ENCODE measurements around the gene MIA3.
A peak's percentile ranks its signal among the peaks of the same experiment; 100 is the strongest.
"Not testable (repeated sequence)": the region's sequence is repeated elsewhere in the genome, so short reads cannot be mapped to it uniquely, and the experiment has no call there.

The MIA3 gene

GRCh38 chr1:222643938-222644635 lies 26.2 kb downstream of the MIA3 start:
- Histone ChIP-seq H3K27me3 (ENCODE audit: control insufficient read depth, insufficient read depth, low read length) (no peaks in the 10 kb centered on the region), H3K9ac (ENCODE audit: low read length) (peak overlapping the region; percentile 89), H3K4me1 (ENCODE audit: control insufficient read depth, low read depth, low read length) (no peaks in the 10 kb centered on the region), H3K4me3 (ENCODE audit: low read length) (peak overlapping the region; percentile 95), H3K36me3 (ENCODE audit: control insufficient read depth, low read depth, low read length) (peaks cover 22% of the 10 kb centered on the region), H3K9me3 (ENCODE audit: control insufficient read depth, low read depth, low read length) (no peaks in the 10 kb centered on the region), H3K27ac (ENCODE audit: low read length) (peak overlapping the region; percentile 78)

- no peaks in the 10 kb centered on the region for H3K4me1 ChIP-seq (ENCODE audit: control insufficient read depth, low read depth, low read length)
- H3K9ac ChIP-seq (ENCODE audit: low read length), result peak overlapping the region; percentile 89
- no peaks in the 10 kb centered on the region for H3K27me3 ChIP-seq (ENCODE audit: control insufficient read depth, insufficient read depth, low read length)
- H3K27ac ChIP-seq (ENCODE audit: low read length), result no peak overlapping the region
- H3K4me3 ChIP-seq (ENCODE audit: low read length), result peak overlapping the region; percentile 95
- peaks cover 19% of the 10 kb centered on the region for H3K36me3 ChIP-seq (ENCODE audit: control insufficient read depth, low read depth, low read length)
- H3K9me3 ChIP-seq (ENCODE audit: control insufficient read depth, low read depth, low read length), result no peaks in the 10 kb centered on the region
These were observed 26.7 kb downstream of the MIA3 start for GRCh38 chr1:222644636-222644980.

GRCh38 chr1:222652676-222653075 lies 34.8 kb downstream of the MIA3 start:
- H3K9ac ChIP-seq (ENCODE audit: low read length), result no peak overlapping the region
- H3K4me3 ChIP-seq (ENCODE audit: low read length), result no peak overlapping the region
- peaks cover 75% of the 10 kb centered on the region for H3K36me3 ChIP-seq (ENCODE audit: control insufficient read depth, low read depth, low read length)
- no peaks in the 10 kb centered on the region for H3K27me3 ChIP-seq (ENCODE audit: control insufficient read depth, insufficient read depth, low read length)
- H3K9me3 ChIP-seq (ENCODE audit: control insufficient read depth, low read depth, low read length), result no peaks in the 10 kb centered on the region
- H3K4me1 ChIP-seq (ENCODE audit: control insufficient read depth, low read depth, low read length), result no peaks in the 10 kb centered on the region
- H3K27ac ChIP-seq (ENCODE audit: low read length), result no peak overlapping the region

GRCh38 chr1:222653178-222653827 lies 35.4 kb downstream of the MIA3 start:
- H3K27me3 ChIP-seq (ENCODE audit: control insufficient read depth, insufficient read depth, low read length), result no peaks in the 10 kb centered on the region
- H3K4me3 ChIP-seq (ENCODE audit: low read length), result no peak overlapping the region
- peaks cover 82% of the 10 kb centered on the region for H3K36me3 ChIP-seq (ENCODE audit: control insufficient read depth, low read depth, low read length)
- no peaks in the 10 kb centered on the region for H3K4me1 ChIP-seq (ENCODE audit: control insufficient read depth, low read depth, low read length)
- H3K27ac ChIP-seq (ENCODE audit: low read length), result no peak overlapping the region
- no peak overlapping the region for H3K9ac ChIP-seq (ENCODE audit: low read length)
- H3K9me3 ChIP-seq (ENCODE audit: control insufficient read depth, low read depth, low read length), result no peaks in the 10 kb centered on the region

- Histone ChIP-seq H3K4me3 (ENCODE audit: low read length) (no peak overlapping the region), H3K4me1 (ENCODE audit: control insufficient read depth, low read depth, low read length) (no peaks in the 10 kb centered on the region), H3K27ac (ENCODE audit: low read length) (no peak overlapping the region), H3K9me3 (ENCODE audit: control insufficient read depth, low read depth, low read length) (no peaks in the 10 kb centered on the region), H3K27me3 (ENCODE audit: control insufficient read depth, insufficient read depth, low read length) (no peaks in the 10 kb centered on the region), H3K36me3 (ENCODE audit: control insufficient read depth, low read depth, low read length) (peaks cover 93% of the 10 kb centered on the region), H3K9ac (ENCODE audit: low read length) (no peak overlapping the region)
These were observed 37.0 kb downstream of the MIA3 start for GRCh38 chr1:222654849-222655248.

- no peaks in the 10 kb centered on the region for H3K9me3 ChIP-seq (ENCODE audit: control insufficient read depth, low read depth, low read length)
- H3K4me1 ChIP-seq (ENCODE audit: control insufficient read depth, low read depth, low read length), result no peaks in the 10 kb centered on the region
- no peak overlapping the region for H3K27ac ChIP-seq (ENCODE audit: low read length)
- H3K4me3 ChIP-seq (ENCODE audit: low read length), result no peak overlapping the region
- no peak overlapping the region for H3K9ac ChIP-seq (ENCODE audit: low read length)
- H3K36me3 ChIP-seq (ENCODE audit: control insufficient read depth, low read depth, low read length), result peaks cover 95% of the 10 kb centered on the region
- H3K27me3 ChIP-seq (ENCODE audit: control insufficient read depth, insufficient read depth, low read length), result no peaks in the 10 kb centered on the region
These were observed 38.7 kb downstream of the MIA3 start for GRCh38 chr1:222656391-222657155.

GRCh38 chr1:222657899-222658298 lies 40.0 kb downstream of the MIA3 start:
- no peaks in the 10 kb centered on the region for H3K4me1 ChIP-seq (ENCODE audit: control insufficient read depth, low read depth, low read length)
- no peak overlapping the region for H3K4me3 ChIP-seq (ENCODE audit: low read length)
- no peaks in the 10 kb centered on the region for H3K27me3 ChIP-seq (ENCODE audit: control insufficient read depth, insufficient read depth, low read length)
- H3K27ac ChIP-seq (ENCODE audit: low read length), result no peak overlapping the region
- H3K36me3 ChIP-seq (ENCODE audit: control insufficient read depth, low read depth, low read length), result peaks cover 95% of the 10 kb centered on the region
- no peaks in the 10 kb centered on the region for H3K9me3 ChIP-seq (ENCODE audit: control insufficient read depth, low read depth, low read length)
- no peak overlapping the region for H3K9ac ChIP-seq (ENCODE audit: low read length)

- no peaks in the 10 kb centered on the region for H3K4me1 ChIP-seq (ENCODE audit: control insufficient read depth, low read depth, low read length)
- no peaks in the 10 kb centered on the region for H3K9me3 ChIP-seq (ENCODE audit: control insufficient read depth, low read depth, low read length)
- no peak overlapping the region for H3K27ac ChIP-seq (ENCODE audit: low read length)
- H3K4me3 ChIP-seq (ENCODE audit: low read length), result no peak overlapping the region
- H3K27me3 ChIP-seq (ENCODE audit: control insufficient read depth, insufficient read depth, low read length), result no peaks in the 10 kb centered on the region
- H3K9ac ChIP-seq (ENCODE audit: low read length), result no peak overlapping the region
- peaks cover 90% of the 10 kb centered on the region for H3K36me3 ChIP-seq (ENCODE audit: control insufficient read depth, low read depth, low read length)
These were observed 45.6 kb downstream of the MIA3 start for GRCh38 chr1:222663431-222663934.

GRCh38 chr1:222665964-222666363 lies 48.1 kb downstream of the MIA3 start:
- Histone ChIP-seq H3K4me3 (ENCODE audit: low read length) (no peak overlapping the region), H3K36me3 (ENCODE audit: control insufficient read depth, low read depth, low read length) (peaks cover 73% of the 10 kb centered on the region), H3K27ac (ENCODE audit: low read length) (no peak overlapping the region)

GRCh38 chr1:222668184-222668583 lies 50.3 kb downstream of the MIA3 start:
- peaks cover 67% of the 10 kb centered on the region for H3K36me3 ChIP-seq (ENCODE audit: control insufficient read depth, low read depth, low read length)
- H3K27me3 ChIP-seq (ENCODE audit: control insufficient read depth, insufficient read depth, low read length); H3K4me1 ChIP-seq (ENCODE audit: control insufficient read depth, low read depth, low read length); H3K9ac ChIP-seq (ENCODE audit: low read length); H3K9me3 ChIP-seq (ENCODE audit: control insufficient read depth, low read depth, low read length); H3K4me3 ChIP-seq (ENCODE audit: low read length); H3K27ac ChIP-seq (ENCODE audit: low read length): not testable (repeated sequence)

More at GRCh38 chr1:222665964-222666363, 48.1 kb downstream of the MIA3 start:
- H3K27me3 ChIP-seq (ENCODE audit: control insufficient read depth, insufficient read depth, low read length), result no peaks in the 10 kb centered on the region
- no peaks in the 10 kb centered on the region for H3K4me1 ChIP-seq (ENCODE audit: control insufficient read depth, low read depth, low read length)
- no peak overlapping the region for H3K9ac ChIP-seq (ENCODE audit: low read length)
- no peaks in the 10 kb centered on the region for H3K9me3 ChIP-seq (ENCODE audit: control insufficient read depth, low read depth, low read length)

- peaks cover 58% of the 10 kb centered on the region for H3K36me3 ChIP-seq (ENCODE audit: control insufficient read depth, low read depth, low read length)
- not testable (repeated sequence) for H3K9me3 ChIP-seq (ENCODE audit: control insufficient read depth, low read depth, low read length); H3K9ac ChIP-seq (ENCODE audit: low read length); H3K27ac ChIP-seq (ENCODE audit: low read length); H3K4me1 ChIP-seq (ENCODE audit: control insufficient read depth, low read depth, low read length); H3K4me3 ChIP-seq (ENCODE audit: low read length); H3K27me3 ChIP-seq (ENCODE audit: control insufficient read depth, insufficient read depth, low read length)
These were observed 51.2 kb downstream of the MIA3 start for GRCh38 chr1:222669107-222669506.

All from iPS-18a (cell line).